Cardiac muscle cell (in vitro differentiated cells and primary cell): ENCODE data around the gene STYXL1. TPM values are rescaled to one million over a fixed set of nuclear protein-coding genes. Genes with fewer than 3 reads are reported as not detected.

ENCODE experiments used
- DNase-seq, 2 donors: peaks; one replicate each; pipeline versions ENCODE4 v3.0.0 to v3.0.0-alpha.2; 2010 to 2017; ENCODE audit warnings: low read depth in 1 of 2, low spot score in 1 of 2
- H3K27ac ChIP-seq: fragments of 200-600 bp; sonication (generic); 2 replicates; pipeline ENCODE4 v1.5.1; 2016
- H3K27me3 ChIP-seq: fragments of 200-600 bp; sonication (generic); 2 replicates; pipeline ENCODE4 v1.6.0; 2016; ENCODE audit warnings: control low read depth
- H3K36me3 ChIP-seq: fragments of 200-600 bp; sonication (generic); 2 replicates; pipeline ENCODE4 v1.5.1; 2016; ENCODE audit warnings: control low read depth
- H3K4me1 ChIP-seq: fragments of 200-600 bp; sonication (generic); 2 replicates; pipeline ENCODE4 v1.8.1; 2017; ENCODE audit warnings: low read depth, mild to moderate bottlenecking, mixed run types
- H3K4me3 ChIP-seq: fragments of 200-600 bp; sonication (generic); 2 replicates; pipeline ENCODE4 v1.5.1; 2016; ENCODE audit warnings: mild to moderate bottlenecking
- H3K9me3 ChIP-seq: fragments of 200-600 bp; sonication (generic); 2 replicates; pipeline ENCODE4 v1.5.1; 2017; ENCODE audit warnings: low read depth, mild to moderate bottlenecking, control low read depth
- polyA plus RNA-seq: library from polyadenylated mRNA; unstranded; fragments of >200 nt; fragmentation: Nextera tagmentation; extraction: Ambion mirVana; gene quantifications from 2 replicates; pipeline ENCODE4 v1.2.1, GENCODE V29; 2016
- total RNA-seq: library from RNA; depleted of rRNA; stranded (reverse); fragments of >200 nt; gene quantifications from 2 replicates; pipeline ENCODE4 v1.2.3, GENCODE V29; 2016
- TF ChIP-seq, protein P1 (sequence below): IDR thresholded peaks from 2 replicates; pipeline ENCODE4 v1.5.1; 2012; ENCODE audit warnings: low read depth, mild to moderate bottlenecking, low read length

The STYXL1 gene
- total and polyA plus RNA-seq, 2 experiments from 2014 or later: 66.3 to 87.8 TPM

- TF ChIP-seq, protein P1, sequence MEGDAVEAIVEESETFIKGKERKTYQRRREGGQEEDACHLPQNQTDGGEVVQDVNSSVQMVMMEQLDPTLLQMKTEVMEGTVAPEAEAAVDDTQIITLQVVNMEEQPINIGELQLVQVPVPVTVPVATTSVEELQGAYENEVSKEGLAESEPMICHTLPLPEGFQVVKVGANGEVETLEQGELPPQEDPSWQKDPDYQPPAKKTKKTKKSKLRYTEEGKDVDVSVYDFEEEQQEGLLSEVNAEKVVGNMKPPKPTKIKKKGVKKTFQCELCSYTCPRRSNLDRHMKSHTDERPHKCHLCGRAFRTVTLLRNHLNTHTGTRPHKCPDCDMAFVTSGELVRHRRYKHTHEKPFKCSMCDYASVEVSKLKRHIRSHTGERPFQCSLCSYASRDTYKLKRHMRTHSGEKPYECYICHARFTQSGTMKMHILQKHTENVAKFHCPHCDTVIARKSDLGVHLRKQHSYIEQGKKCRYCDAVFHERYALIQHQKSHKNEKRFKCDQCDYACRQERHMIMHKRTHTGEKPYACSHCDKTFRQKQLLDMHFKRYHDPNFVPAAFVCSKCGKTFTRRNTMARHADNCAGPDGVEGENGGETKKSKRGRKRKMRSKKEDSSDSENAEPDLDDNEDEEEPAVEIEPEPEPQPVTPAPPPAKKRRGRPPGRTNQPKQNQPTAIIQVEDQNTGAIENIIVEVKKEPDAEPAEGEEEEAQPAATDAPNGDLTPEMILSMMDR: no peak
- H3K27ac ChIP-seq: no peak overlapping the region
These were observed 55.6 kb downstream of the STYXL1 start for GRCh38 chr7:75992083-75992755.

DNA sequence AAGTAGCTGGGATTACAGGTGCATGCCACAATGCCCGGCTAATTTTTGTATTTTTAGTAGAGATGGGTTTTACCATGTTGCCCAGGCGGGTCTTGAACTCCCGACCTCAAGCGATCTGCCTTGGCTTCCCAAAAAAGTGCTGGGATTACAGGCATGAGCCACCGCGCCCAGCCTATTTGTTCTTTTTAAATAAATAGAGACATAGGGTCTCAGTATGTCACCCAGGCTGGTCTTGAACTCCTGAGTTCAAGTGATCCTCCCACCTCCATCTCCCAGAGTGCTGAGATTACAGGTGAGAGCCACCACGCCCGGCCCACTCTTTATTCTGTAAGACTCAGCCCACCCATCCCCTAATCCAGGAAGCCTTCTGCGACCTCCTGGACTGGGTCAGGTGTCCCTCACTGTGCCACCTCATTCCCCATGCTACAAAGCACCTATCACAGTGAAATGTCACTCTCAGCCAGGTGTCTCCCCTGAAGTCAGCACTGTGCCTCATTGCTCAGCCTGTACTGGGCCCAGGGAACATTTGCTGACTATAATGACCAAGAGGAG lies 56.2 kb downstream of the STYXL1 start:
- H3K4me1 ChIP-seq: peaks cover 25% of the 10 kb centered on the region

More at GRCh38 chr7:75992083-75992755, 55.6 kb downstream of the STYXL1 start:
- no peaks in the 10 kb centered on the region for H3K27me3 ChIP-seq
- no peaks in the 10 kb centered on the region for H3K9me3 ChIP-seq
- peaks cover 25% of the 10 kb centered on the region for H3K4me1 ChIP-seq
- H3K36me3 ChIP-seq: no peaks in the 10 kb centered on the region
- no peak overlapping the region for H3K4me3 ChIP-seq
- no peak for DNase-seq

GRCh38 chr7:75989500-75990388 lies 58.1 kb downstream of the STYXL1 start:
- Histone ChIP-seq H3K27ac (peak overlapping the region; percentile 81), H3K27me3 (no peaks in the 10 kb centered on the region), H3K4me3 (no peak overlapping the region), H3K4me1 (peaks cover 25% of the 10 kb centered on the region), H3K36me3 (no peaks in the 10 kb centered on the region), H3K9me3 (no peaks in the 10 kb centered on the region)
- DNase-seq: no peak
- TF ChIP-seq, protein P1: no peak

More for the DNA sequence above, 56.2 kb downstream of the STYXL1 start:
- no peaks in the 10 kb centered on the region for H3K27me3 ChIP-seq
- TF ChIP-seq, protein P1: no peak
- DNase-seq: no peak
- no peaks in the 10 kb centered on the region for H3K9me3 ChIP-seq
- no peak overlapping the region for H3K27ac ChIP-seq
- no peaks in the 10 kb centered on the region for H3K36me3 ChIP-seq
- no peak overlapping the region for H3K4me3 ChIP-seq

- H3K27ac ChIP-seq: peak overlapping the region; percentile 81
- peak in 1 of 2 donors; percentile 83 for DNase-seq
- H3K4me1 ChIP-seq: peaks cover 25% of the 10 kb centered on the region
These were observed 59.0 kb downstream of the STYXL1 start for GRCh38 chr7:75988568-75989499.

More at GRCh38 chr7:75988568-75989499, 59.0 kb downstream of the STYXL1 start:
- H3K4me3 ChIP-seq: no peak overlapping the region
- no peaks in the 10 kb centered on the region for H3K36me3 ChIP-seq
- TF ChIP-seq, protein P1: no peak
- no peaks in the 10 kb centered on the region for H3K27me3 ChIP-seq
- no peaks in the 10 kb centered on the region for H3K9me3 ChIP-seq
